ENCODE results near the gene IL11RA. TPM values are rescaled to one million over a fixed set of nuclear protein-coding genes. Genes with fewer than 3 reads are reported as not detected.
A peak's percentile ranks its signal among the peaks of the same experiment; 100 is the strongest.

IL11RA gene
- total RNA-seq (10 to 100 TPM; 13.8 to 17.6 TPM), polyA plus RNA-seq (ENCODE audit: insufficient read length in 6 of 6) (100 to 1,000 TPM in 4 of 6 donors, 10 to 100 TPM in 2; 93.3 to 121 (median 106) TPM)
- long read RNA-seq, donor 1, partial matches to known transcripts, result 18 of 28 reads
- long read RNA-seq, donor 1, other reads (novel, unspliced or antisense), result 0 of 28 reads
- long read RNA-seq, donor 2, transcript IL11RA-202 (13 exons, 1,700 nt), result major isoform, 6 of 11 reads
- long read RNA-seq, donor 2, transcript IL11RA-201 (13 exons, 1,728 nt), result minor isoform, 5 of 11 reads
- long read RNA-seq, donor 2, partial matches to known transcripts, result 0 of 11 reads
- long read RNA-seq, donor 2, other reads (novel, unspliced or antisense), result 0 of 11 reads
- long read RNA-seq, donor 3, transcript IL11RA-201 (13 exons, 1,728 nt), result major isoform, 6 of 18 reads
- long read RNA-seq, donor 3, partial matches to known transcripts, result 10 of 18 reads
- long read RNA-seq, donor 3, other reads (novel, unspliced or antisense), result 0 of 18 reads
- long read RNA-seq, donor 4, partial matches to known transcripts, result 2 of 11 reads
- long read RNA-seq, donor 4, other reads (novel, unspliced or antisense), result 4 of 11 reads
- long read RNA-seq, donor 5, partial matches to known transcripts, result 12 of 20 reads
- long read RNA-seq, donor 5, other reads (novel, unspliced or antisense), result 0 of 20 reads
- long read RNA-seq, donor 6, transcript IL11RA-202 (13 exons, 1,700 nt), result major isoform, 10 of 31 reads
- long read RNA-seq, donor 6, partial matches to known transcripts, result 15 of 31 reads
- long read RNA-seq, donor 6, other reads (novel, unspliced or antisense), result 0 of 31 reads
- long read RNA-seq, donor 7, transcript IL11RA-202 (13 exons, 1,700 nt), result major isoform, 6 of 12 reads
- long read RNA-seq, donor 7, partial matches to known transcripts, result 5 of 12 reads
- long read RNA-seq, donor 7, other reads (novel, unspliced or antisense), result 0 of 12 reads
- long read RNA-seq, donor 8, partial matches to known transcripts, result 0 of 5 reads
- long read RNA-seq, donor 8, other reads (novel, unspliced or antisense), result 0 of 5 reads
- long read RNA-seq, donor 9, result 0 reads
- long read RNA-seq, donor 10, partial matches to known transcripts, result 0 of 2 reads
- long read RNA-seq, donor 10, other reads (novel, unspliced or antisense), result 0 of 2 reads
- long read RNA-seq, donor 11, partial matches to known transcripts, result 9 of 12 reads
- long read RNA-seq, donor 11, other reads (novel, unspliced or antisense), result 0 of 12 reads
- long read RNA-seq, donor 12, transcript IL11RA-201 (13 exons, 1,728 nt), result minor isoform, 5 of 11 reads
- long read RNA-seq, donor 12, transcript IL11RA-202 (13 exons, 1,700 nt), result major isoform, 6 of 11 reads
- long read RNA-seq, donor 12, partial matches to known transcripts, result 0 of 11 reads
- long read RNA-seq, donor 12, other reads (novel, unspliced or antisense), result 0 of 11 reads

DNA sequence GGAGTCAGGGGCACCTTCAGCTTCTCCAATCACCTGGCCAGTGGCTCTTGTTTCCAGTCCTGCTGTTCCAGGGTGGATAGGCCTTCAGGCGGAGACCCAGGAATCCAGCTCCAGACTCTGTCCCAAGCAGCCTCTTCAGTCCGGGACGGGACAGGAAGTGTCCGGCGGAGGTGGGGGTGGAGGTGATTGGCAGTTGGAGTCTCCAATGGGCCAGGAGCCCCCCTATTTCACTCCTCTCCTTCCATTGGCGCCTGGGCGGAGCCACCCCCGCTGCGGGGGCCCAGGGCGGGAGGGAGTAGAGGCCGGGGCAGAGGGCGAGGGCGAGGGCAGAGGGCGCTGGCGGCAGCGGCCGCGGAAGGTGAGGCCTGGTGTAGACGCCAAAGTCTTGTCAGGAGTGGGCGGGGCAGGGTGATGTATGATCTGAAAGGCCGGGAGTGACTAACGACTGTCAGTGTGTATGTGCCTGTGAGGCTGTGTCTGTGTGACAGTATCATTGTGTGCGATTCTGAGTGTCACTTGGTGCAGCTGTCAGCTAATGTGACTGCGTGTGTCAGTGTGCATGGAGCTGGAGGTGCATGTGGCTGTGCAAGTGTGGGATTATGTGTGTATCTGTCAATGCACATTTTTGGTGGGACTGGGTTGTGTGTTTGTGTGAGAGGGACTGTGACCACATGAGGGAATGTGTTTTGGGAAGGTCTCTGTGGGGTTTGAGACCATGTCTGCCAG is at the start of gene IL11RA:
IL11RA (plus strand) TSS at position 310 of the 726 bp plus-strand sequence. CDS start 3,033 bp downstream, outside the sequence.
- Histone ChIP-seq H3K36me3 (peaks cover 0 to 22% of the 10 kb centered on the region in 2 donors), H3K27me3 (no peaks in the 10 kb centered on the region), H3K4me3 (peak within 1 kb of the TSS; percentile 15 to 33), H3K4me1 (peaks cover 30 to 48% of the 10 kb centered on the region in 2 donors), H3K27ac (peak within 1 kb of the TSS; percentile 61 to 64), H3K9me3 (no peaks in the 10 kb centered on the region)
- peak; percentile 92 for ATAC-seq
- intact Hi-C loops (cut with DNase I), result no loop called here
- TF ChIP-seq, protein P1, sequence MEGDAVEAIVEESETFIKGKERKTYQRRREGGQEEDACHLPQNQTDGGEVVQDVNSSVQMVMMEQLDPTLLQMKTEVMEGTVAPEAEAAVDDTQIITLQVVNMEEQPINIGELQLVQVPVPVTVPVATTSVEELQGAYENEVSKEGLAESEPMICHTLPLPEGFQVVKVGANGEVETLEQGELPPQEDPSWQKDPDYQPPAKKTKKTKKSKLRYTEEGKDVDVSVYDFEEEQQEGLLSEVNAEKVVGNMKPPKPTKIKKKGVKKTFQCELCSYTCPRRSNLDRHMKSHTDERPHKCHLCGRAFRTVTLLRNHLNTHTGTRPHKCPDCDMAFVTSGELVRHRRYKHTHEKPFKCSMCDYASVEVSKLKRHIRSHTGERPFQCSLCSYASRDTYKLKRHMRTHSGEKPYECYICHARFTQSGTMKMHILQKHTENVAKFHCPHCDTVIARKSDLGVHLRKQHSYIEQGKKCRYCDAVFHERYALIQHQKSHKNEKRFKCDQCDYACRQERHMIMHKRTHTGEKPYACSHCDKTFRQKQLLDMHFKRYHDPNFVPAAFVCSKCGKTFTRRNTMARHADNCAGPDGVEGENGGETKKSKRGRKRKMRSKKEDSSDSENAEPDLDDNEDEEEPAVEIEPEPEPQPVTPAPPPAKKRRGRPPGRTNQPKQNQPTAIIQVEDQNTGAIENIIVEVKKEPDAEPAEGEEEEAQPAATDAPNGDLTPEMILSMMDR (IDR thresholded peaks at IDR 0.05), result no peak
- DNase-seq, result peak; percentile 73 to 93 (median 89)

DNA sequence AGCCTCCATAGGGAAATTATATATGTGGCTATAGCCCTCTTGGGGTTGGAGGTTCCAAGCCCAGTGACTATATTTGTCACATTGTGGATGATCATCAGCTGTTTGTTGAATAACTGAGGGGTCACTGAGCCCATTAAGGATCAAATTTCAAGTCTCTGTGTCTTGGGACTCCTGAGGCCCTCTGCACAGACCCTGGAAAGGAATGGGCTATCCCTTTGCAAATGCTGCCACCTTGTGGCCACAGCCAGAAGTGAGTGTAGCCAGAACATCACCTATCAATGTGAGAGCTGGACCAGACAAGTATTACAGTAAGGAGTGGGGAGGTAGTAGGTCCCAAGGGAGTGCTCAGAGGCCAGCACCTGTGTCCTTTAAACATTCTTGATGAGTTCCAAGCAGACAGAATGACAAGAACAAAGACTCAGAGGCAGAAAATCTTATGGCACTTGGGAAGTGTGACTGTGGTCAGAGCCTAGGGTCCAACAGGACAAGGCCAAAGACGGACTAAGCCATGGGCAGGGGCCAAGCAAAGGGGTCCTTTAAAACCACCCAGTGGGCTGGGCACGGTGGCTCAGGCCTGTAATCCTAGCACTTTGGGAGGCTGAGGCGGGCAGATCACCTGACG is 48.3 kb upstream of the IL11RA start:
- TF ChIP-seq, protein P1 (IDR thresholded peaks at IDR 0.05), result peak; percentile 91 to 92
- H3K9me3 ChIP-seq, result no peaks in the 10 kb centered on the region
- no peak overlapping the region for H3K27ac ChIP-seq
- ATAC-seq (peak; percentile 96), DNase-seq (peak; percentile 70 to 88 (median 78))
- intact Hi-C loops (cut with DNase I), result loop anchor here in 1 of 2 donors (10.0 kb wide), 2 partner anchors 199 to 269 kb away; no protein-coding TSS in a partner anchor
- no peaks in the 10 kb centered on the region for H3K36me3 ChIP-seq
- H3K4me1 ChIP-seq, result no peaks in the 10 kb centered on the region
- H3K27me3 ChIP-seq, result no peaks in the 10 kb centered on the region
- no peak overlapping the region for H3K4me3 ChIP-seq

DNA sequence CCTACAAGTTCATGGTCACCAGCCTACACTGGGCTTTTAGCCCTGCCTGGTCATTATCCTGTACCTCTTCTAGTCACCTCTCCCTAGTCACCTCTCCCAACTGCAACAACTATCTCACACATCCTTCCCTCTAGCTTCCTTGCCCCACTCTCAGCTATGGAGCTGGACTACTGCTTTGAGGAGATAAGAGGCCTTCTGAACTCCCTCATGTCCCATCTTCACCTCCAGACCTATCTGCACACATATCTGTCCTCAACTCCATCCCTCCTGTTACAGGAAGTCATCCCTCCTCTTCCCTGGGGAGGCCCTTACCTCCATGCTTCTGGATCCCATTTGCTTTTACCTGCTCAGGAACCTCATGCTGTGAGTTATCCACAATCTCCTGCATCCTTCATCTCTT is 45.8 kb upstream of the IL11RA start:
- TF ChIP-seq, protein P1 (IDR thresholded peaks at IDR 0.05), result no peak
- intact Hi-C loops (cut with DNase I), result loop anchor here in 1 of 2 donors (10.0 kb wide), 2 partner anchors 201 to 271 kb away; no protein-coding TSS in a partner anchor
- ATAC-seq (no peak), DNase-seq (no peak)
- no peaks in the 10 kb centered on the region for H3K27me3 ChIP-seq
- H3K27ac ChIP-seq, result no peak overlapping the region
- no peak overlapping the region for H3K4me3 ChIP-seq
- H3K4me1 ChIP-seq, result peaks cover 0 to 5% of the 10 kb centered on the region in 2 donors
- H3K36me3 ChIP-seq, result no peaks in the 10 kb centered on the region
- H3K9me3 ChIP-seq, result no peaks in the 10 kb centered on the region

DNA sequence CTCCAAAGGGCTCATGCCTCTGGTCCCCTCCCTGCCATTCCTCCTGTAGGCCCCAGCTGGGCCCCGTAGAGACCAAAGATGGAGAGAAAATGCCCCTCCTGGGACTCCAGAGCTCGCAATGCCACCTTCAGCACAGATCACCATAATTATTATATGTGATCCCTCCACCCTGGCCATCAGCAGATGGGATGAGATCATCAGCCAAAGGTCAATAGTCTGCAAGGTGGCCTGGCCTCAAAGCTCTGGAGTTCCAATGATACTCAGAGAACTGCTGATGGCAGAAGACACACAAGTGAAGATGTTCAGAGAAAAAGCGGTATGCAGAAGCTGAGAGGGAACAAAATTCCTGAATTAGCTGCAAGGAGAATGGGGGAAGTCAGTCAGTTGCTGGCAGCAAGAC is 45.1 kb upstream of the IL11RA start:
- peaks cover 0 to 9% of the 10 kb centered on the region in 2 donors for H3K4me1 ChIP-seq
- no peaks in the 10 kb centered on the region for H3K27me3 ChIP-seq
- TF ChIP-seq, protein P1 (IDR thresholded peaks at IDR 0.05), result no peak
- H3K4me3 ChIP-seq, result no peak overlapping the region
- no peaks in the 10 kb centered on the region for H3K9me3 ChIP-seq
- DNase-seq, result no peak
- intact Hi-C loops (cut with DNase I), result loop anchor here in 1 of 2 donors (10.0 kb wide), 2 partner anchors 202 to 272 kb away; no protein-coding TSS in a partner anchor
- H3K36me3 ChIP-seq, result no peaks in the 10 kb centered on the region
- no peak for ATAC-seq
- H3K27ac ChIP-seq, result no peak overlapping the region
